Measurements from ENCODE around the gene SMYD3.

The SMYD3 gene

GRCh38 chr1:246292571-246292970 lies 214.5 kb downstream of the SMYD3 start:
- no peaks in the 10 kb centered on the region for H3K27me3 ChIP-seq (ENCODE audit: insufficient read depth, low read length, poor library complexity, severe bottlenecking)
- H3F3A ChIP-seq (ENCODE audit: low read depth), result no peaks in the 10 kb centered on the region

GRCh38 chr1:246291127-246291526 lies 216.0 kb downstream of the SMYD3 start:
- Histone ChIP-seq H3K9me3 (ENCODE audit: insufficient read depth, low read depth, low read length) (no peaks in the 10 kb centered on the region), H3K79me2 (ENCODE audit: insufficient read depth, low read length) (no peaks in the 10 kb centered on the region), H3K9ac (ENCODE audit: low read depth, low read length, poor library complexity, severe bottlenecking) (no peak overlapping the region), H3K36me3 (ENCODE audit: insufficient read depth, low read length) (no peaks in the 10 kb centered on the region), H3K27me3 (ENCODE audit: insufficient read depth, low read length, poor library complexity, severe bottlenecking) (no peaks in the 10 kb centered on the region), H3K4me1 (ENCODE audit: insufficient read depth, low read length, poor library complexity, severe bottlenecking) (peaks cover 24% of the 10 kb centered on the region), H2AFZ (ENCODE audit: low read length) (no peak overlapping the region), H3K9me2 (replicated peaks; ENCODE audit: low read depth, low read length) (no peaks in the 10 kb centered on the region), H3K4me2 (ENCODE audit: low read depth, low read length, poor library complexity, severe bottlenecking) (no peak overlapping the region), H4K20me1 (ENCODE audit: insufficient read depth, low read length, poor library complexity, severe bottlenecking) (no peaks in the 10 kb centered on the region), H3F3A (ENCODE audit: low read depth) (no peaks in the 10 kb centered on the region), H3K4me3 (ENCODE audit: low read length, poor library complexity, severe bottlenecking) (no peak overlapping the region)
- no peak for TF ChIP-seq EZH2phosphoT487 (IDR thresholded peaks at IDR 0.05; ENCODE audit: borderline replicate concordance)
- TF ChIP-seq CTCF (conservative IDR thresholded peaks at IDR 0.05; ENCODE audit: low read length), result no peak

More at GRCh38 chr1:246292571-246292970, 214.5 kb downstream of the SMYD3 start:
- TF ChIP-seq CTCF (conservative IDR thresholded peaks at IDR 0.05; ENCODE audit: low read length) (no peak), EZH2phosphoT487 (IDR thresholded peaks at IDR 0.05; ENCODE audit: borderline replicate concordance) (no peak)
- Histone ChIP-seq H3K79me2 (ENCODE audit: insufficient read depth, low read length) (peaks cover 2% of the 10 kb centered on the region), H3K4me2 (ENCODE audit: low read depth, low read length, poor library complexity, severe bottlenecking) (no peak overlapping the region), H3K9me2 (replicated peaks; ENCODE audit: low read depth, low read length) (no peaks in the 10 kb centered on the region), H3K9me3 (ENCODE audit: insufficient read depth, low read depth, low read length) (no peaks in the 10 kb centered on the region), H3K4me3 (ENCODE audit: low read length, poor library complexity, severe bottlenecking) (no peak overlapping the region), H4K20me1 (ENCODE audit: insufficient read depth, low read length, poor library complexity, severe bottlenecking) (no peaks in the 10 kb centered on the region), H2AFZ (ENCODE audit: low read length) (no peak overlapping the region), H3K36me3 (ENCODE audit: insufficient read depth, low read length) (no peaks in the 10 kb centered on the region), H3K9ac (ENCODE audit: low read depth, low read length, poor library complexity, severe bottlenecking) (no peak overlapping the region), H3K4me1 (ENCODE audit: insufficient read depth, low read length, poor library complexity, severe bottlenecking) (peaks cover 35% of the 10 kb centered on the region)

GRCh38 chr1:246283771-246284410 lies 223.2 kb downstream of the SMYD3 start:
- Histone ChIP-seq H3F3A (ENCODE audit: low read depth) (no peaks in the 10 kb centered on the region), H3K9ac (ENCODE audit: low read depth, low read length, poor library complexity, severe bottlenecking) (no peak overlapping the region), H3K4me3 (ENCODE audit: low read length, poor library complexity, severe bottlenecking) (no peak overlapping the region), H3K9me3 (ENCODE audit: insufficient read depth, low read depth, low read length) (no peaks in the 10 kb centered on the region), H3K36me3 (ENCODE audit: insufficient read depth, low read length) (no peaks in the 10 kb centered on the region), H3K4me1 (ENCODE audit: insufficient read depth, low read length, poor library complexity, severe bottlenecking) (peaks cover 11% of the 10 kb centered on the region), H4K20me1 (ENCODE audit: insufficient read depth, low read length, poor library complexity, severe bottlenecking) (no peaks in the 10 kb centered on the region), H3K9me2 (replicated peaks; ENCODE audit: low read depth, low read length) (no peaks in the 10 kb centered on the region), H3K79me2 (ENCODE audit: insufficient read depth, low read length) (peaks cover 1% of the 10 kb centered on the region; the same call in 1 of the 2 replicates), H2AFZ (ENCODE audit: low read length) (no peak overlapping the region), H3K27me3 (ENCODE audit: insufficient read depth, low read length, poor library complexity, severe bottlenecking) (no peaks in the 10 kb centered on the region), H3K4me2 (ENCODE audit: low read depth, low read length, poor library complexity, severe bottlenecking) (no peak overlapping the region)
- TF ChIP-seq CTCF (conservative IDR thresholded peaks at IDR 0.05; ENCODE audit: low read length), result no peak
- no peak for TF ChIP-seq EZH2phosphoT487 (IDR thresholded peaks at IDR 0.05; ENCODE audit: borderline replicate concordance)

Measured in Loucy (cell line).